GM18511 (cell line): Measurements from ENCODE around the gene ATF7.
A peak's percentile ranks its signal among the peaks of the same experiment; 100 is the strongest.
"Not testable (repeated sequence)": the region's sequence is repeated elsewhere in the genome, so short reads cannot be mapped to it uniquely, and the experiment has no call there.

Experiments
- ATAC-seq: cut with Tn5 transposase; IDR thresholded peaks from one replicate; pipeline ENCODE4 v1.9.1; 2021; ENCODE audit warnings: mild to moderate bottlenecking, moderate library complexity; ENCODE audit not compliant: unreplicated experiment

ATF7 gene

DNA sequence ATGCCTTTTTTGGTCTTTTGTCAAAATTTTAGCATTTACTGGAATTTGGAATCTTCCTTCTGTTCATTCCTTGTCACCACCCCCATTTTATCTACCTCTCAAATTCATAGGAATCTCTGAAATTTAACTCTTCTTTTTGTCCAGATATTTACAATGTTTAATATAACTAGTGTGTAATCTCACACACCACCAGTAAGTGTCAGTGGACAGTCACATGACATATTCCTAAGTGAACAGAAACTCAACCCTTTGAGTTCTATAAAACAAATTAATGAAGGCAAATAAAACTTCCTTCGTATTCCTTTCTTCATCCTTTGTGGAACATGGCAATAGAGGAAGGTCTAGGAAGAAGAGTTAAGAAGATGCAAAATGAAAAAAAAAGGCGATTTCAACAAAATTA lies 26.6 kb downstream of the ATF7 start:
- no peak for ATAC-seq

GRCh38 chr12:53598971-53599370 lies 27.2 kb downstream of the ATF7 start:
- ATAC-seq, result not testable (repeated sequence)

DNA sequence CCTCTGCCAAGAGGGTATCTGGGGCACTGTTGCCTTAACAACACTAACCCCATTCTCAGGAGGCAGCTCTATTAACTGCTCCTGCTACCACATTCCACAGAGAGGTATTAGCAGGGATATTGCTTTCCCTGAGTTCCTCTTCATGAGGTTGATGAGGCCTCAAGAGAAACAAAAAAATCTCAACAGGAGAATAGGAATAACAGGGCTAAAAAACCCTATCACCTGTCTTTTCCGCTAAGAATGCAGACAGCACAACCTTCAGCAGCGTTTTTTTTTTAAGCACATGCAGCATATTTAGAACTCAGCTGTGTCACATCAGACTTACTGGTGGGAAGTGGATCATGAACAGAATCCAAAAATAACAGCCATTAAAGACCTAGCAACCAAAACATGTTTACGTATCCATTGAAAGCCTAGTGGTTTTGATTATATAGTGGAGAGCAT lies 29.2 kb downstream of the ATF7 start:
- ATAC-seq, result no peak

DNA sequence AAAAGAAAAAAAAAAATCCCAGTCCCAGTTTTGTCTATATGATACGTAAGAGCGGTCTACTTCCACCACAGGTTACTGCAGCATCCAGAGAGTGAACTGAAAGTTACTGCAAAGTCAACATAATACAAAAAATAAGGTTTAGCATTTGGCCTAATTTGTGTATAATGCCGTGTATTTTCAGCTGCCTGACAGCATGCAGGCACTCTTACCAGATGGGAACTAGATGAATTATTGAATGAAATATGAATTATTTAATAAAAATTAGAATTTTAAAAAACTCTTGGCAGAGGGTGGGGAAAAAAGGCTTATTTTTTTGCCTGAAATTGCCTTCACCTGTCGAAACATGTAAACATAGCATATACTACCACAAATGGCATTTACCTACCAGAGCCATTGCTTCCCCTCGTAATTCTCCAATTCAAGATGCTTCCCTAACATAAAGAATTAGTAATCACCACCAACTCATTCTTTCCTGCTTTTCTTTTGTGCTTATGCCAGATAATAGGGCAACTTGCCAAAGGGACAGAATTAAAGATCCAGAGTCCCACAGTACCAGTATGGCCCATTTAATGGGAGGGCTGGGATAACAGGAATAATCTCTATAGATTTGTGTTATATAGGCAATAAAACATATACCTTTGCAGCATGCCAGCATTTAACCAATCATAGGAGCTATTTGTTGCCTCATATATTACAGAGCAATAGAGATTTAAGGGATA lies 31.1 kb downstream of the ATF7 start:
- no peak for ATAC-seq

DNA sequence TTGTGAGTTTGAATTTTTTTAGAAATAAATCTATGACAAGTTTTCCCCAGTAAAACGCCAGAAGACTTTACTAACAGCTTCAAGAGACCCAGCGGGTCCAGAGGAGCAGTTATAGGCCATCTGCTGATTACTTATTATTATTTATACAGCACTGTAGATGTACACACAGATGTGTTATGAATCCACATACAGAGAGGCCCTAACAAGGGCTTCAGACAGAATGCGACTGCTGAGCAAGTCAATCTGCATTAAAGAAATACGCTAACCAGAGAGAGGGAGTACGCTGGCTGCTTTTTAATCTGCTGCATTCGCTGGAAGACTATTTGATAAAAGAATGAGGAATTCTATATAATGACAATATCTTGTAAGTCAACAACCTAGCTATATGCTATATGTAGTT lies 32.5 kb downstream of the ATF7 start:
- no peak for ATAC-seq

GRCh38 chr12:53593031-53593430 lies 33.2 kb downstream of the ATF7 start:
- ATAC-seq, result no peak

GRCh38 chr12:53592426-53592825 lies 33.8 kb downstream of the ATF7 start:
- ATAC-seq, result no peak

DNA sequence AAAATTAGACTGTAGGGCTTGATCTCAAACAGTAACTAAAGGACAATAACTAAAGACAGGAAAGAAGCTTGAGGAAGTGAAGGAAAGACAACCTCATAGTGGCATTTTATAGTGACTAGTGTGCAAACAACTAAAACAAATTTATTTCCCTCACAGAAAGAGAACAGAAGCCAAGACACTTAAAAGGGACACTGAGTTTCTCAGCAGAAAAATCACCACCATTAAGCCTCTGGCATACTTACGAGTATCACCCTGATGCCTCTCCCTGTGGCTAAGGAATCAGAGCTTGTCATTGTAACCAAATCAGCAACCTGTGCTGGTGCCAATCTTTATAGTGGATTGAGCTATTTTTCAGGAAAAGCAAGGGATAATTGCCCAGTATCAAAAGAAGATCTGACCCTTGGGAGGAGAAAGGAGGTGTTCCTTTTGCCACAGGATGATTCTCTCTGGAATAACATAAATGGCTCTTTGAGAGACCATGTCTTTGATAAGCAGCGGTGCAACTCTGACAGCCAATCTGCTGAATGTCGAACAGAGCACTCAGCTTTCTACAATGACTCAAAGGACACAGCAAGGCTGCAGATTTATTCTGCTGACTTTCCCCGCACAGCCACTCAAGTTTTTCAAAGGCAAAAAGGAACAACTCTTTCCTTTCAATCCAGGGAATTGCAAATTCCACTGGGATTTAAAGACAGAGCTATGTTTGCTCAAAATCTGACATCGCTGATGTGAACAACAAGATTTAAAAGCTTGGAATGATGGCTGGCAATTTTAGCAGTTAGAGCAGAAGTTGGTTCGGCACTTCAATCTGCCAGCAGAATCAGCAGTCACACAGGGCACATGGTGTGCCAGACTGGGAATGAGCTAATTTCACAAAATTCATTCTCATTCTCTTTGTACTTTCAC lies 34.6 kb downstream of the ATF7 start:
- no peak for ATAC-seq

- no peak for ATAC-seq
These were observed 35.5 kb downstream of the ATF7 start for GRCh38 chr12:53590652-53591051.

- ATAC-seq, result no peak
These were observed 36.3 kb downstream of the ATF7 start for GRCh38 chr12:53589915-53590314.

DNA sequence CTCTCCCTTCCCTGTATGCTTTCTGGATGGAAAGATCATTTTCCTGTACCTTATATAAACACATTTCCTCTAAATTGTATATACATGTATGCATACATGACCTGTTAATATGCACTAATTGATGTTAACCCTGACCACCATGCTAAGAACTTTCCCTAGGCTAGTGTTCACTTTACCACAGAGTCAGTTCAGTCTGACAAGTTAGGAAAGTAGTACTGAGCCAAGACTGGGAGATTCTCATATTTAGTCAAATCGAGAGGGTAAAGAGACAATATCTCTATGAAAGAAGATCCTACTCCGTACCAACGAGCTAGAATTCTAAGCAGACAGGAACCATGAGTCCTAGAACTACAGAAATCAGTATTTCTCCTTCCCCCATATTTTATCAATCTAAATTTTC lies 36.8 kb downstream of the ATF7 start:
- ATAC-seq, result no peak

DNA sequence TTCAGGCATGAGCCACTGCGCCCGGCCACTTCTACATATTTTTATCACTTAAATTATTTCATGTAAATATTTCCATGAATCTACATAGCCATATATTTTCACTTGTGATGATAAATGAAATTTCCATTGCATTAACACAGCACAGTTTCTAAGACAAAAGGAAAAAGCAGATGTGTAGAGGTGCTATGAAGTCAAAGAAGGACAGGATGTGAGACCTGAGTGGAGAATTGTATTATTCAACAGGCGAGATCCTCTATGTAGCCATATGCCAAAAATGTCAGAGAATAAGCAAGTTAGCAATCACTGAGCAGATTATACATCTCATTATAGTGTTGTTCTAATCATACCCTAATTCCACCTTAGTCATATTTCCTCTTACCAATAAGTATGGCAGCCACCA lies 38.1 kb downstream of the ATF7 start:
- no peak for ATAC-seq

GRCh38 chr12:53586745-53587144 lies 39.4 kb downstream of the ATF7 start:
- ATAC-seq, result no peak

- peak; percentile 72 for ATAC-seq
These were observed 40.6 kb downstream of the ATF7 start for GRCh38 chr12:53585448-53586125.

- ATAC-seq, result peak; percentile 69
These were observed 46.6 kb downstream of the ATF7 start for GRCh38 chr12:53579545-53579955.

DNA sequence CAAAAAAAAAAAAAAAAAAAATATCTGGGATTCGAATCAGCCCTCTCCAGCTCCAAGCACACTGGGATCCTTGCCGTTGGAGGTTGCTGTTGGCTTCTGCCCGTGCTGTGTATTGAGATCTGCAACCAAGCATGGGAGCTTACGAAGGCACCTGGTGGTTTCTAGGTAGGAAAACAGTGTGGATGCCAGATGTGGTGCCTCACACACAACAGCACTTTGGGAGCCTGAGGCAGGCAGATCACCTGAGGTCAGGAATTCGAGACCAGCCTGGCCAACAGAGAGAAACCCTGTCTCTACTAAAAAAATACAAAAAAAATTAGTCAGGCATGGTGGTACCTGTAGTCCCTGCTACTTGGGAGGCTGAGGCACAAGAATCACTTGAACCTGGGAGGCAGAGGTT lies 47.4 kb downstream of the ATF7 start:
- no peak for ATAC-seq

- ATAC-seq, result no peak
These were observed 48.2 kb downstream of the ATF7 start for GRCh38 chr12:53577941-53578352.

GRCh38 chr12:53575502-53576249 lies 50.5 kb downstream of the ATF7 start:
- ATAC-seq, result no peak

DNA sequence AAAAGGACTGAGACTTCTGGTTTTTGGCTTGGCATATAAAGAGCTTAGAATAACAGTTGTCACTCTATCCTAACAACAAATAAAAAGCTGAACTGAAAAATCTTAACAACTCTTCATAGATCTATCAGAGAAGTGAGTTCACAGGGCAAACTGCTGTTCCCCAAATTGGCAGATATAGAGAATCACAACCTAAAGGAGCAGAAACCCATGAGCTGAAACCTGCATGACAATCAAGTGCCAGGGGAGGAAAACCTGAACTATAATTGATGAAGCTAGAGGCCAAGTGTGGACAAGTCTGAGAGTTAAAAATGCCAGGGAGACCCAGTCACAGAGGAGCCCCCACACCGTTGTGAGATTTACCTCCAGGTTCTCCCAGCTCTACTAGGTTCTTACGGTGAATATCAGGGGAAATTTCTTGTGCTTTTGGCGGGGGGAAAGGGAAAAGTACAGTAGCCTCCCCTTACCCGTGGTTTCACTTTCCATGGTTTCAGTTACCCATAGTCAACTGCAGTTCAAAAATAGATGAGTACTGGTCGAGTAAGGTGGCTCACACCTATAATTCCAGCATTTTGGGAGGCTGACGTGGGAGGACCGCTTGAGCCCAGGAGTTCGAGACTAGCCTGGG lies 53.9 kb downstream of the ATF7 start:
- no peak for ATAC-seq

DNA sequence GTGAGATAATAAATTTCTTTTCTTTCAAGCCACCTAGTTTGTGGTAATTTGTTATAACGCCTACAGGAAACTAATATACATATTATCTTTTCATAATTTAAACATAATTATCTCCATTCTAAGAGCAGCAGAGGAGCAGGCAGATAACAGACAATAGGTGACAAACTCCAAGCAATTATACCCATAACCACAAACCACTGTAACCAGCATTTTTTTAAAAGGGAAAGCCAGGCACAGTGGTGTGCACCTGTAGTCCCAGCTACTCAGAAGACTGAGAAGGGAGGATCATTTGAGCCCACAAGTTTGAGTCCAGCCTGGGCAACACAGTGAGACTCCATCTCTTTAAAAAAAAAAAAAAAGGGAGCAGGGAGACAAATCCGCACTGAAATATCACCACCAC lies 54.9 kb downstream of the ATF7 start:
- no peak for ATAC-seq
